Right lobe of liver (tissue), 6 donors: Measurements from ENCODE around the gene DUXB. TPM values are rescaled to one million over a fixed set of nuclear protein-coding genes. Genes with fewer than 3 reads are reported as not detected.

Source experiments
- ATAC-seq, 4 donors: fragments of 200-7000 bp; cut with Tn5 transposase; one replicate each; pipeline ENCODE4 v1.9.1; 2020; ENCODE audit warnings: mild to moderate bottlenecking in 4 of 4, moderate library complexity in 4 of 4
- DNase-seq, 3 donors: peaks; one replicate each; pipeline ENCODE4 v3.0.0-alpha.2; 2020
- H3K27ac ChIP-seq, 3 donors: fragments of 200-600 bp; one replicate each; pipeline ENCODE4 v1.8.0; 2022
- H3K27me3 ChIP-seq, 2 donors: fragments of 200-600 bp; one replicate each; pipeline ENCODE4 v1.8.0; 2022
- H3K36me3 ChIP-seq, 4 donors: fragments of 200-600 bp; sonication (generic) in 1 of 4; one replicate each; pipeline versions ENCODE4 v1.5.1 to v1.8.0; 2017 to 2022; ENCODE audit warnings: control low read depth in 1 of 4
- H3K4me1 ChIP-seq, 4 donors: fragments of 200-600 bp; sonication (generic) in 1 of 4; one replicate each; pipeline versions ENCODE4 v1.5.1 to v1.8.0; 2017 to 2022; ENCODE audit warnings: control low read depth in 1 of 4
- H3K4me3 ChIP-seq, 3 donors: fragments of 200-600 bp; one replicate each; pipeline ENCODE4 v1.8.0; 2022
- H3K9me3 ChIP-seq, 4 donors: fragments of 200-600 bp; sonication (generic) in 1 of 4; one replicate each; pipeline versions ENCODE4 v1.5.1 to v1.8.0; 2017 to 2022; ENCODE audit warnings: control low read depth in 1 of 4
- CTCF ChIP-seq, 4 donors: fragments of 200-600 bp in 3 of 4; fragments of 450-650 bp in 1 of 4; IDR thresholded peaks; one replicate each; pipeline versions ENCODE4 v1.5.1 to v1.8.0; 2016 to 2022; ENCODE audit warnings: antibody characterized with exemption in 4 of 4, mild to moderate bottlenecking in 2 of 4
- POLR2A ChIP-seq: fragments of 450-650 bp; IDR thresholded peaks from one replicate; pipeline ENCODE4 v1.6.1; 2017; ENCODE audit warnings: antibody characterized with exemption, mild to moderate bottlenecking
- WGBS: methylation state at CpG from one replicate; pipeline ENCODE4 v1.1.6; 2018; ENCODE audit warnings: low coverage, low lambda C conversion rate; ENCODE audit not compliant: insufficient coverage; ENCODE audit errors: missing lambda C conversion rate; 5-methylcytosine and 5-hydroxymethylcytosine counted together
- intact Hi-C, 2 donors: fragments of 100-400 bp; cut with DNase I; formaldehyde crosslinking; loops; one replicate each; pipeline versions ENCODE4 v1.11.2 to v1.14.1; 2022
- total RNA-seq, 6 experiments: library from RNA; depleted of rRNA in 2 of 6; stranded (reverse); fragments of >200 nt in 2 of 6; fragmentation: NEBNext Ultra II Directional in 3 of 6; extraction: Animal tissue kit (Norgen Biotek cat#: 25700) in 3 of 6; gene quantifications; one replicate each; pipeline versions ENCODE4 v1.1.0 to v1.2.4, GENCODE V29; 2016 to 2023
- donor health status: DM: no; HTN: yes; CAD: no.
- donor health status: DM: no; HTN: no; CAD: no.
- donor health status: DM: no; HTN: no; CAD: no.
- donor health status: DM: no; HTN: yes; CAD: no.
- donor health status: DM: no; HTN: yes; CAD: no.

Gene DUXB
- total RNA-seq, 6 experiments from 2014 or later, result not detected

- intact Hi-C loops, result no loop called here
Measured at GRCh38 chr16:75658175-75658574, 43.1 kb downstream of the DUXB start.

GRCh38 chr16:75653922-75654321 lies 47.3 kb downstream of the DUXB start:
- TF ChIP-seq CTCF (IDR thresholded peaks at IDR 0.05) (no peak), POLR2A (no peak)
- 67% methylated on average over 1 of the region's 1 CpG for WGBS
- peaks cover 0 to 30% (median 11%) of the 10 kb centered on the region in 4 donors for H3K4me1 ChIP-seq
- no peaks in the 10 kb centered on the region for H3K9me3 ChIP-seq
- intact Hi-C loops, result no loop called here
- ATAC-seq, result no peak
- H3K27me3 ChIP-seq, result no peaks in the 10 kb centered on the region
- no peak overlapping the region for H3K4me3 ChIP-seq
- H3K36me3 ChIP-seq, result peaks cover 7 to 48% (median 18%) of the 10 kb centered on the region in 4 donors
- DNase-seq, result no peak
- no peak overlapping the region for H3K27ac ChIP-seq

More at GRCh38 chr16:75658175-75658574, 43.1 kb downstream of the DUXB start:
- ATAC-seq (no peak), DNase-seq (no peak)
- TF ChIP-seq POLR2A (no peak), CTCF (IDR thresholded peaks at IDR 0.05) (no peak)
- no peak overlapping the region for H3K27ac ChIP-seq
- H3K27me3 ChIP-seq, result no peaks in the 10 kb centered on the region
- H3K36me3 ChIP-seq, result peaks cover 7 to 49% (median 18%) of the 10 kb centered on the region in 4 donors
- no CpG with 5 or more reads among the region's 2 CpGs for WGBS
- no peak overlapping the region for H3K4me3 ChIP-seq
- H3K4me1 ChIP-seq, result no peaks in the 10 kb centered on the region
- H3K9me3 ChIP-seq, result no peaks in the 10 kb centered on the region

DNA sequence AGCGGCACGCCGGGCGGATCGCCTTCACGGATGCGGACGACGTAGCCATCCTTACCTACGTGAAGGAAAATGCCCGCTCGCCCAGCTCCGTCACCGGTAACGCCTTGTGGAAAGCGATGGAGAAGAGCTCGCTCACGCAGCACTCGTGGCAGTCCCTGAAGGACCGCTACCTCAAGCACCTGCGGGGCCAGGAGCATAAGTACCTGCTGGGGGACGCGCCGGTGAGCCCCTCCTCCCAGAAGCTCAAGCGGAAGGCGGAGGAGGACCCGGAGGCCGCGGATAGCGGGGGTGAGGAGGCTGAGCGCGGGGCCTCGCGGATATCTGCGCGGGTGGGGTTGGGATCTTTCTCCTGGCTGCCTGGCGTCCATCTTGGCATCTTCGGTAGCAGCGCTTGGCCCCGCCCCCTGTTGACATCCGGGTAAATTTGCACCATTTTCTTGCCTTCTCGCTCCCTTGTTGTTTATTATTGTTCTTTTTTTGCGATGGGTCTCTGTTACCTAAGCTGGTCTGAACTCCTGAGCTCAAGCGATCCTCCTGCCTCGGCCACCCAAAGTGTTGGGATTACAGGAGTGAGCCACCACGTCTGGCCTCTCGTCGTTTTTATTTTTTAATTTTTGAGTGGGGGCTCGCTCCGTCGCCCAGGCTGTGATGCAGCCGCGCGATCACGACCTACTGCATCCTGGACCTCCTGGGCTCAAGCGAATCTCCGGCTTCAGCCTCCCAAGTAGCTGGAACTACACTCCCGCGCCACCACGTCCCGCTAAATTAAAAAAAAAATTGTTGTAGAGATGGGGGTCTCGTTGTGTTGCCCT lies 52.8 kb downstream of the DUXB start:
- Histone ChIP-seq H3K9me3 (no peaks in the 10 kb centered on the region), H3K4me1 (peaks cover 0 to 48% (median 18%) of the 10 kb centered on the region in 4 donors), H3K27ac (peak overlapping the region; percentile 92 to 98 (median 95)), H3K4me3 (peak overlapping the region; percentile 95 to 98 (median 98)), H3K36me3 (peaks cover 0 to 17% (median 0%) of the 10 kb centered on the region in 4 donors), H3K27me3 (no peaks in the 10 kb centered on the region)
- WGBS, result 0% methylated on average over 35 of the region's 62 CpGs
- DNase-seq, result peak; percentile 83 to 85 (median 84)
- no peak for TF ChIP-seq POLR2A
- no peak for TF ChIP-seq CTCF (IDR thresholded peaks at IDR 0.05)
- peak; percentile 58 to 67 (median 64) for ATAC-seq
- intact Hi-C loops, result no loop called here

GRCh38 chr16:75647492-75648264 lies 53.6 kb downstream of the DUXB start, which contains the start of the genes KARS1 and TERF2IP:
Gene KARS1, minus strand, starts transcription at chr16:75647665. Its CDS starts 26 bp downstream, at chr16:75647639.
Gene TERF2IP, plus strand, starts transcription at chr16:75647773. Its CDS starts 110 bp downstream, at chr16:75647883.
- H3K27me3 ChIP-seq, result no peaks in the 10 kb centered on the region
- H3K4me1 ChIP-seq, result peaks cover 0 to 48% (median 18%) of the 10 kb centered on the region in 4 donors

More at GRCh38 chr16:75647492-75648264, 53.6 kb downstream of the DUXB start, which contains the start of the genes KARS1 and TERF2IP:
- no peaks in the 10 kb centered on the region for H3K9me3 ChIP-seq
- H3K36me3 ChIP-seq, result peaks cover 0 to 17% (median 0%) of the 10 kb centered on the region in 4 donors
- intact Hi-C loops, result no loop called here
- peak; percentile 95 to 96 (median 95) for DNase-seq
- no peak for TF ChIP-seq CTCF (IDR thresholded peaks at IDR 0.05)
- TF ChIP-seq POLR2A, result peak; percentile 99
- WGBS, result 5% methylated on average over 4 of the region's 76 CpGs
- H3K27ac ChIP-seq, result peak within 1 kb of the TSS; percentile 92 to 98 (median 95)
- ATAC-seq, result peak; percentile 96 to 99 (median 96)
- H3K4me3 ChIP-seq, result peak within 1 kb of the TSS; percentile 95 to 98 (median 98)
